ENCODE measurements around the gene MTHFD1L. TPM values are rescaled to one million over a fixed set of nuclear protein-coding genes. Genes with fewer than 3 reads are reported as not detected.

The MTHFD1L gene
- total RNA-seq, 1 donor from 2014 or later = 32.5 TPM

GRCh38 chr6:151140767-151141166 is 275.3 kb downstream of the MTHFD1L start:
- no peak for TF ChIP-seq EZH2 (IDR thresholded peaks at IDR 0.05)
- no peak for TF ChIP-seq CTCF (IDR thresholded peaks at IDR 0.05)
- no peak for TF ChIP-seq EZH2phosphoT487 (IDR thresholded peaks at IDR 0.05)
- Histone ChIP-seq H3K9ac (no peak overlapping the region), H2AFZ (replicated peaks) (no peak overlapping the region), H4K20me1 (ENCODE audit: low read depth) (no peaks in the 10 kb centered on the region), H3K4me3 (no peak overlapping the region), H3K4me1 (peaks cover 16% of the 10 kb centered on the region), H3K27ac (no peak overlapping the region), H3K27me3 (no peaks in the 10 kb centered on the region), H3F3A (ENCODE audit: low read depth) (peaks cover 15% of the 10 kb centered on the region), H3K36me3 (no peaks in the 10 kb centered on the region), H3K9me3 (ENCODE audit: low read depth) (no peaks in the 10 kb centered on the region), H3K4me2 (no peak overlapping the region), H3K79me2 (ENCODE audit: low read depth) (no peaks in the 10 kb centered on the region)
- peaks cover 2% of the 10 kb centered on the region for H3K27me3 Mint-ChIP-seq (ENCODE audit: insufficient read depth, low read depth)
- no peak for DNase-seq (ENCODE audit: low spot score)
- no peaks in the 10 kb centered on the region for H3K9me3 Mint-ChIP-seq
- no peak overlapping the region for H3K27ac Mint-ChIP-seq
- no peak overlapping the region for H3K4me3 Mint-ChIP-seq
- peaks cover 48% of the 10 kb centered on the region for H3K4me1 Mint-ChIP-seq
- H3K36me3 Mint-ChIP-seq = no peaks in the 10 kb centered on the region

- no peaks in the 10 kb centered on the region for H3K79me2 ChIP-seq (ENCODE audit: low read depth)
- Mint-ChIP-seq H3K27me3 (ENCODE audit: insufficient read depth, low read depth) (peaks cover 2% of the 10 kb centered on the region), H3K36me3 (no peaks in the 10 kb centered on the region), H3K27ac (no peak overlapping the region), H3K4me1 (peaks cover 41% of the 10 kb centered on the region), H3K4me3 (no peak overlapping the region), H3K9me3 (peaks cover under 1% of the 10 kb centered on the region)
- no peak overlapping the region for H3K4me2 ChIP-seq
- no peak for DNase-seq (ENCODE audit: low spot score)
- H3K36me3 ChIP-seq = no peaks in the 10 kb centered on the region
- TF ChIP-seq EZH2 (IDR thresholded peaks at IDR 0.05) (no peak), CTCF (IDR thresholded peaks at IDR 0.05) (no peak), EZH2phosphoT487 (IDR thresholded peaks at IDR 0.05) (no peak)
- H3K27ac ChIP-seq = no peak overlapping the region
- no peak overlapping the region for H3K9ac ChIP-seq
- no peaks in the 10 kb centered on the region for H3K9me3 ChIP-seq (ENCODE audit: low read depth)
- peaks cover 7% of the 10 kb centered on the region for H3K4me1 ChIP-seq
- H4K20me1 ChIP-seq (ENCODE audit: low read depth) = no peaks in the 10 kb centered on the region
- peak overlapping the region; percentile 72 for H2AFZ ChIP-seq (replicated peaks)
- H3K27me3 ChIP-seq = no peaks in the 10 kb centered on the region
- no peak overlapping the region for H3K4me3 ChIP-seq
- peaks cover 6% of the 10 kb centered on the region for H3F3A ChIP-seq (ENCODE audit: low read depth)
Measured at GRCh38 chr6:151141685-151142084, 276.2 kb downstream of the MTHFD1L start.

GRCh38 chr6:151142676-151143075 is 277.2 kb downstream of the MTHFD1L start:
- H3K4me3 ChIP-seq = no peak overlapping the region
- H3K27ac ChIP-seq = no peak overlapping the region
- H3K4me2 ChIP-seq = no peak overlapping the region
- H3F3A ChIP-seq (ENCODE audit: low read depth) = no peaks in the 10 kb centered on the region
- no peak for TF ChIP-seq EZH2 (IDR thresholded peaks at IDR 0.05)
- TF ChIP-seq CTCF (IDR thresholded peaks at IDR 0.05) = no peak
- no peak for TF ChIP-seq EZH2phosphoT487 (IDR thresholded peaks at IDR 0.05)
- Mint-ChIP-seq H3K9me3 (peaks cover 2% of the 10 kb centered on the region), H3K36me3 (no peaks in the 10 kb centered on the region), H3K4me3 (no peak overlapping the region), H3K27ac (no peak overlapping the region), H3K4me1 (peaks cover 34% of the 10 kb centered on the region), H3K27me3 (ENCODE audit: insufficient read depth, low read depth) (peaks cover 2% of the 10 kb centered on the region)
- H3K9ac ChIP-seq = no peak overlapping the region
- H3K4me1 ChIP-seq = peaks cover 7% of the 10 kb centered on the region
- H3K36me3 ChIP-seq = no peaks in the 10 kb centered on the region
- no peaks in the 10 kb centered on the region for H4K20me1 ChIP-seq (ENCODE audit: low read depth)
- H2AFZ ChIP-seq (replicated peaks) = no peak overlapping the region
- H3K27me3 ChIP-seq = no peaks in the 10 kb centered on the region
- DNase-seq (ENCODE audit: low spot score) = no peak
- H3K9me3 ChIP-seq (ENCODE audit: low read depth) = no peaks in the 10 kb centered on the region
- H3K79me2 ChIP-seq (ENCODE audit: low read depth) = no peaks in the 10 kb centered on the region
